OCI-LY3 (cell line): ENCODE results near the gene SH2D4B.

Experiments
- H2AFZ ChIP-seq: fragments of 200-600, 300-600 bp; shearing (Covaris generic); 2 replicates; pipeline ENCODE4 v1.6.0; 2014; ENCODE audit warnings: antibody characterized with exemption, low read depth, low read length
- H3K27ac ChIP-seq: fragments of 200-600, 300-600 bp; sonication (generic); 2 replicates; pipeline ENCODE4 v1.5.1; 2014; ENCODE audit warnings: mild to moderate bottlenecking, low read length, moderate library complexity, mixed read lengths
- H3K27me3 ChIP-seq: fragments of 200-600, 300-600 bp; sonication (generic); 2 replicates; pipeline ENCODE4 v1.6.1; 2014; ENCODE audit warnings: low read depth, low read length, mixed read lengths
- H3K36me3 ChIP-seq: fragments of 200-600, 300-600 bp; sonication (generic); replicated peaks from 2 replicates; pipeline ENCODE3; 2014; ENCODE audit warnings: low read depth, low read length, mixed read lengths
- H3K4me1 ChIP-seq: fragments of 300-600, 200-600 bp; sonication (generic); 2 replicates; pipeline ENCODE4 v1.6.1; 2014; ENCODE audit warnings: low read length, mixed read lengths
- H3K4me2 ChIP-seq: fragments of 200-600, 300-600 bp; sonication (generic); 2 replicates; pipeline ENCODE4 v1.6.1; 2014; ENCODE audit warnings: low read length, mixed read lengths
- H3K4me3 ChIP-seq: fragments of 300-600, 200-600 bp; sonication (generic); 2 replicates; pipeline ENCODE4 v1.5.1; 2014; ENCODE audit warnings: antibody characterized with exemption, mild to moderate bottlenecking, low read length, moderate library complexity
- H3K79me2 ChIP-seq: fragments of 300-600, 200-600 bp; shearing (Covaris generic); 2 replicates; pipeline ENCODE4 v1.6.1; 2014; ENCODE audit warnings: mild to moderate bottlenecking, low read length, mixed read lengths
- H3K9ac ChIP-seq: fragments of 300-600, 200-600 bp; shearing (Covaris generic); 2 replicates; pipeline ENCODE4 v1.6.0; 2014; ENCODE audit warnings: mild to moderate bottlenecking, low read length, moderate library complexity
- H3K9me3 ChIP-seq: fragments of 200-600, 300-600 bp; shearing (Covaris generic); 2 replicates; pipeline ENCODE4 v1.6.1; 2014; ENCODE audit warnings: low read length, mixed read lengths; ENCODE audit not compliant: insufficient read depth
- H4K20me1 ChIP-seq: fragments of 200-600, 300-600 bp; sonication (generic); 2 replicates; pipeline ENCODE4 v1.6.1; 2016; ENCODE audit warnings: low read length, mixed read lengths; ENCODE audit not compliant: insufficient read depth
- CTCF ChIP-seq: fragments of 200-600, 300-600 bp; sonication (generic); IDR thresholded peaks from 2 replicates; pipeline ENCODE4 v1.5.1; 2014; ENCODE audit warnings: antibody characterized with exemption, low read length, low read depth
- EZH2phosphoT487 ChIP-seq: fragments of 200-600 bp; shearing (Covaris generic); IDR thresholded peaks from 2 replicates; pipeline ENCODE4 v1.6.1; 2018; ENCODE audit warnings: antibody characterized with exemption, mixed run types, low read depth

SH2D4B gene

GRCh38 chr10:80567292-80567691 lies 29.6 kb downstream of the SH2D4B start:
- Histone ChIP-seq H3K79me2 (no peaks in the 10 kb centered on the region), H2AFZ (no peak overlapping the region), H4K20me1 (no peaks in the 10 kb centered on the region), H3K9ac (no peak overlapping the region), H3K4me3 (no peak overlapping the region), H3K4me2 (no peak overlapping the region), H3K36me3 (no peaks in the 10 kb centered on the region), H3K27ac (no peak overlapping the region), H3K4me1 (no peaks in the 10 kb centered on the region), H3K27me3 (peaks cover 9% of the 10 kb centered on the region; the same call in 1 of the 2 replicates), H3K9me3 (no peaks in the 10 kb centered on the region)
- TF ChIP-seq EZH2phosphoT487 (no peak), CTCF (no peak)

- H3K79me2 ChIP-seq: no peaks in the 10 kb centered on the region
- TF ChIP-seq CTCF (no peak), EZH2phosphoT487 (no peak)
- no peak overlapping the region for H3K9ac ChIP-seq
- no peak overlapping the region for H3K27ac ChIP-seq
- H3K36me3 ChIP-seq: no peaks in the 10 kb centered on the region
- no peaks in the 10 kb centered on the region for H3K4me1 ChIP-seq
- no peak overlapping the region for H2AFZ ChIP-seq
- H3K9me3 ChIP-seq: no peaks in the 10 kb centered on the region
- H3K4me3 ChIP-seq: no peak overlapping the region
- H4K20me1 ChIP-seq: no peaks in the 10 kb centered on the region
- no peak overlapping the region for H3K4me2 ChIP-seq
- H3K27me3 ChIP-seq: peaks cover 9% of the 10 kb centered on the region; the same call in 1 of the 2 replicates
Measured at GRCh38 chr10:80569131-80569895, 31.6 kb downstream of the SH2D4B start.

- no peaks in the 10 kb centered on the region for H4K20me1 ChIP-seq
- H3K4me2 ChIP-seq: no peak overlapping the region
- no peak overlapping the region for H3K9ac ChIP-seq
- no peaks in the 10 kb centered on the region for H3K36me3 ChIP-seq
- no peaks in the 10 kb centered on the region for H3K79me2 ChIP-seq
- H3K27me3 ChIP-seq: peaks cover 9% of the 10 kb centered on the region; the same call in 1 of the 2 replicates
- no peak overlapping the region for H3K27ac ChIP-seq
- H3K9me3 ChIP-seq: no peaks in the 10 kb centered on the region
- H3K4me3 ChIP-seq: no peak overlapping the region
- TF ChIP-seq CTCF (no peak), EZH2phosphoT487 (no peak)
- H3K4me1 ChIP-seq: no peaks in the 10 kb centered on the region
- H2AFZ ChIP-seq: no peak overlapping the region
Measured at GRCh38 chr10:80571352-80571751, 33.6 kb downstream of the SH2D4B start.

GRCh38 chr10:80579181-80579763 lies 41.6 kb downstream of the SH2D4B start:
- no peak overlapping the region for H3K4me3 ChIP-seq
- no peak overlapping the region for H3K9ac ChIP-seq
- no peaks in the 10 kb centered on the region for H4K20me1 ChIP-seq
- no peaks in the 10 kb centered on the region for H3K4me1 ChIP-seq
- no peak overlapping the region for H3K27ac ChIP-seq
- no peaks in the 10 kb centered on the region for H3K36me3 ChIP-seq
- H3K4me2 ChIP-seq: no peak overlapping the region
- no peaks in the 10 kb centered on the region for H3K79me2 ChIP-seq
- no peak overlapping the region for H2AFZ ChIP-seq
- peaks cover 7% of the 10 kb centered on the region for H3K27me3 ChIP-seq
- TF ChIP-seq CTCF (no peak), EZH2phosphoT487 (no peak)
- no peaks in the 10 kb centered on the region for H3K9me3 ChIP-seq
